Measurements from ENCODE around the gene VAV1.
A peak's percentile ranks its signal among the peaks of the same experiment; 100 is the strongest.
"Not testable (repeated sequence)": the region's sequence is repeated elsewhere in the genome, so short reads cannot be mapped to it uniquely, and the experiment has no call there.

VAV1 gene

DNA sequence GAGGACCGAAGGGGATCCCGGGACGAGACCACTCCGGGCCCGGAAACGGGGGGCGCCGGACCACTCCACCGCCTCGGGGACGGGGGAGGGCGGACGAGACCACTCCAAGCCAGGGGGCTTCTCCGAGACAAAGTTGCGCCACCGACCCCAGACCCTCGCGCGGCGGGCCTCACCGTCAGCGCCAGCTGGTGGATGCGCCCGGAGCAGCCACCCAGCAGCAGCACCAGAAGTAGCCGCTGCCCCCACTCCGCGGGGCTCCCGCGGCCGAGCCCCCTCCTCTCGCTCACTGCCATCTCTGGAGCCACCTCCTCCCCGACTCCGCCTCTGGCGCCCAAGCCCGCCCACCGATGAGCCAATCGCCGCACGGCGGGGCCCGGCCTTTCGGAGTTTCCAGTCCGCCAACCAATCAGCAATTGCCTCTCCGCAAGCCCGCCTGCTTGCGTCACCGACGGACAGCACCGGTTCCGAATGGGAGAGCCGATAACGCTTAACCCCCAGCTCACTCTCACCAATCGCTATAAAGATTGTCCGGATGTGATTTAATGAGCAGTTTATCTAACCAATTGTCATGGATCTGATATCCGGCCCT lies 35.1 kb upstream of the VAV1 start, which contains the start of gene GPR108:
Gene GPR108 (minus strand): TSS at position 297 of the 589 bp plus-strand sequence. CDS start 4 bp downstream, at position 293.
- peak; percentile 100 for DNase-seq

DNA sequence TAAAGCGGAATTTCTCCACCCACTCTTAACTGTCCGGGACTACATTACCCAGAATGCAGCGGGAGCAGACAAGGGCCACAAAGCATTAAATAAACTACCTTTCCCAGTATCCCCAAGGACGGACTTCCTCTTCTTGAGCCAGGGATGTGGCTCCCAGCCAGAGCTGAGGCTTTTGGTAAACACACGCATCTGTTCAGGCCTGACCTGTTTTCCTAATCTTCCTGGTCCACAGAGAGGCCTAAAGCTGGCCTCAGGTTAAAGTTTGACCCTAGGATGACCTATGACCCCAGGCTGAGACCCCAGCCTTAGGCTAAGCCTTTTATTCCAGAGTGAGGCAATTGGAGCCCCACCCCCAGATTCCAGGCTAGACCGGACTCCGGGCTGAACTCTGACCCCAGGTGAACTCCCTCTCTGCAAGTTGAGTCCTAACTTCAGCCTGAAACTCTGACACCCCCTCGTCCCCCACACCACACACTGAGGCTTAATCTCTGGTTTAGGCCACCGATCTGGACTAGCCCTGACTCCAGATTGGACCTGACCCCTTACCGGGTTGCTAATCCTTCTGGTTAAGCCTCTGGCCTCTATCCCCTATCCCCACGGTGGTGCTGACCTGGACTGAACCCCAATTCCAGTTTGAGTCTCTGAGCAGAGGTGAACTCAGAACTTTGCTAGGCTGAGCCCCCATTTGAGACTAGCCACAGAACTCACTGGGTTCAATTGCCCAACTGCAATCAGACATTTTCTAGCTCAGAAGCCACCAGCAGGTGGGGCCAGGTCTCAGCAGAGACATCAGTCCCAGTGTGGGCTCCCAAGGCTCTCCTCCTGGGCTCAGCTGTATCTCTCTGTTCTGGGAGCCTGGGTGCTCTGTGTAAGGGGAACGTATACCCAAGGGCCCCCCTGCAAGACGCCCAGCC lies 34.4 kb upstream of the VAV1 start:
- DNase-seq, result peak; percentile 85

DNA sequence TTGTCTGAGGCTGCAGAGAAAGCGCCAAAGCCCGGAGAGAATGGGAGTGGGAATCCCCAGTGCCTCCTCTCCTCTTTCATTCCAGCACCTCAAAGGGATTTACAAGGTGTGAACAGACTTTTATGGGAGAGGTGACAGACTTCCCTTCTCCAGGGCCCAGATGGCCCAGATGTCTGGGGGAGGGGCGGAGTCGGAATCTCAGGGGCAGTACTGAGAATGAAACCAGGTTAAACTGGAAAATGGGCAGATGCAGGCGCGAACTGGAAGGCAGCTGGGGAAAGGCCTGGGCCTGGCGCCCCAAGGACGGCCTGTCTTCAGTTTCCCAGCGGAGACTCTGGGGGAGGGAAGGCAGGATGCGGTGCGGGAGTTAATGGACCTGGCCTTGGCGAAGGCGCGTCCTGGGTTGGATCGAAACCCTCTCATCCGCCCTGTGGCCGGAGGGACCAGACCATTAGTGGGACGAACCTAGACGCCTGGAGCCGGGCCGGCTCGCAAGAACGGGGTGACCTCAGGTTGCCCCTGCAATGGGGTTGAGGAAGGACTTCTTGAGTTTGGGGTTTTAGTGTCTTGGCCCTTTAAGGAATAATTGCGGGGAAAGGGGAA lies 33.6 kb upstream of the VAV1 start:
- peak; percentile 30 for DNase-seq

DNA sequence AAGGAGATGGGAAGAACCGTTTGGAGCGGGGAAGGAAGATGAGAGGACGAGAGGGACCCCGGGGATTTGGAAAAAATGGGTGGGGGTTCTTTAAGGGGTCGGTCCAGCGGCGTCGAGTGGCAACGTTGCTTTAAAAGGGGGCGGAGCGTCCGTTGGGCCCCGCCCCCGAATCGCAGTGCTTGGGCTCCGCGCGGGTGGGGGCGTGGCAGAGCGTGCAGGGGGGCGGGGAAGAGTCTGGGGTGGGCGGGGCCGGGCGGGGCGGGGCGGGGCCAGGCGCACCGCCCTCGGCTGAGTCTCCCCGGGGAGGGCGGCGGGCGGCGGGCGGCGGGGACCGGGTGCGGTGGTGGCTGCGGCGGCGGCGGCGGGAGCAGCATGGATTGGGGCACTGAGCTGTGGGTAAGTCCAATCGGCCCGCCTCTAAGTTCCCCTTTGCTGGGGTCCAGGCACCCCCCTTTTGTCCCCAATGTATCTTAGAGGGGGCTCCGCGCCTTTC lies 33.1 kb upstream of the VAV1 start, which contains the start of gene TRIP10:
Gene TRIP10 (plus strand): TSS at position 291 of the 493 bp plus-strand sequence. CDS start 82 bp downstream, at position 373.
- peak; percentile 80 for DNase-seq

DNA sequence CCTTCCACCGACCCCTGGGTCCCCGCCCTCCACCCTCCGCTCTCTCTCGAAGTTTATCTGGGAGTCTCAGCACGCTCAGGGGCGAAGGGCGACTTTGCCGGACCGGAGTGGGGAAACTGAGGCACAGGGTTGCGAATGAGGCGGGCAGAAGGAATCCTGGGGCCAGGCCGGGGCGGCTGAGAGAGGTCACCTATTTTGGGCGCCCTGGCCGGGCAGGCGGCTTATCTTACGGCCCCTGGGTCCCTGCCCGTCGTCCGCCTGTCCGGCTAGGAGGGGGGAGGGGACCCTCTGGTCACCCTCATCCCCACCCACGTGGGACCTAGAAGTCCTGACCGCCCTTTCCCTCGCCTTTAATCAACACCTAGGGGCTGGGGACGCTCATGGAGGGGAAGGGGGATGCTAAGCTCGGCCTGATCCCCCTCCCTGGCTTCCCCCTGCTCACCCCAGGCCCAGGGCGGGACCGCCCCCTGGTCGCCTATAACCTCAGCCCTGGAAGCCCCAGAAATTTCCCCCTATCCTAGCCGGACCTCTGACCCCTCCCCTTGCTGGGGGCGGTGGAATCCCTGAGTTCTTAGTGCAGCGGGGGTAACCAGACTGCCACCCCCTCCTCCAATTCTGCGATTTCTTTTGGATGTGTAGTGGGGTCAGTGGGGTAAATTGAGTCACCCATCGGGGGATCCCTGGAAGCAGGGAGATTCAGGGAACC lies 32.5 kb upstream of the VAV1 start:
- peak; percentile 29 for DNase-seq

DNA sequence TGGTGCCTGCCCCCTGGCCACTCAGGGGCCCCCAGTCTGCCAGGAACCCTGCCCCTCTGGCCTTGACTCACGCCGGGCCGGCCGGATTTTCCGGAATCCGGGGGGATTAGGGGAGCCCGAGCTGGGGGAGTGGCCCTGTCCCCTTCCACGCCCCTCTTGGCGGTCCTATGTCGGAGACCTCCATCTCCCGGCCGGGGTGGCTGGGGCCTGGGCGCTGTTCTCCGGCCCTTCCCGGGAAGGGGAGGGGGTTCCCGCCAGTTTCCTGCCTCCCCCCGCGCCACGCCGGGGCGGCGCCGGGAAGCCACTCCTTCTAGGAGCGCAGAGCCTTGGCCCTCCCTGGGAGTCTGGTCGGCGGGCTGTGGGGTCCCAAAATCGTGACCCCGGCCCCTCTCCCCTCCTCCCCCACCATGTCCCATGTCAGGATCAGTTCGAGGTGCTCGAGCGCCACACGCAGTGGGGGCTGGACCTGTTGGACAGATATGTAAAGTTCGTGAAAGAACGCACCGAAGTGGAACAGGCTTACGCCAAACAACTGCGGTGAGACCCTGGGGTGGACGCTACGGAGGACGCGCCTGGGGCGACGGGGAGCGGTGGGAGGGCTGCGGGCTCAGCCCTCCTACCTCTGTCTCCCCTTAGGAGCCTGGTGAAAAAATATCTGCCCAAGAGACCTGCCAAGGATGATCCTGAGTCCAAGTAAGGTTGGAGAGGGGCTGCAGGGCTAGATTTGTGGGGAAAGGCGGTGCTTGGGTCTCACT lies 31.7 kb upstream of the VAV1 start:
- no peak for DNase-seq

DNA sequence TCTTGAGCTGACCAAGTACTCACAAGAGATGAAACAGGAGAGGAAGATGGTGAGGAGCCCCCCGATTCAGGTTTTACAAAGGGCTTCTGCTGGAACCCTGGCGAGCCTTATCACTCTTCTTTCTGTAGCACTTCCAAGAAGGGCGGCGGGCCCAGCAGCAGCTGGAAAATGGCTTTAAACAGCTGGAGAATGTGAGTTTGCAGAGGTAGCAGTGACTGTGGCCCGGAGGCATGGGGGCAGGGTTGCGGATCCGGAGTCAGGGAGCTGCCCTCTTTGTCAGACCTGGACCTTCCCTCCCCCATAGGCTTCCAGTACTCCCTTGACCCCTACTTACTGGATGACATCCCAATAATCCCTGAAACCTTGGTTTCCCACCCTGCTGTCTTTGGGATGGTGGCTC lies 29.4 kb upstream of the VAV1 start:
- DNase-seq, result no peak

DNA sequence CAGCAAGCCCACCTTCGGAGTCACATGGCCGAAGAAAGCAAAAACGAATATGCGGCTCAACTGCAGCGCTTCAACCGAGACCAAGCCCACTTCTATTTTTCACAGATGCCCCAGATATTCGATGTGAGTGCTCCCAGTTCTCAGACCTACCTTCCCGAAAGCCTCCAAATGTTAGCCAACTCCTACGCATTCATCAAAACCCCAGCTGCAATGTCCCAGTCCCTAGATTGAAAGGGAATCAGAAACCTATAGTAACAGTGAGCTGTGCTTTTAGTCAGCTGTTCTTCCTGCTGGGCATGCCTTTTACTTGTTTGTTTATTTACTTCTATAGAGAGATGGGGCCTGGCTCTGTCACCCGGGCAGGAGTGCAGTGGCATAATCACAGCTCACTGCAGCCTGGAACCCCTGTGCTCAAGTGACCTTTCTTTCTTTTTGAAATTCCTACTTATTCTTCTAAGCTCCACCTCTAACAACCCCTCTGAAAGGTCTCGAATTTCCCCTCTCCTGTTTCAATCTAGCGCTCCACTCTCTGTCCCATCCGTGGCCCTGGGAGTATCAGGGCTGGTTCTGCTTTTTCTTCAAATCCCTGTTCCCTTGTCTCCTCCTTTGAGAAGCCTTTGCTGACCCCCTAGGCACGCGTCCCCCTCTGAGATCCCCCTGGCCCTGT lies 28.7 kb upstream of the VAV1 start:
- no peak for DNase-seq

GRCh38 chr19:6744381-6745301 lies 27.9 kb upstream of the VAV1 start:
- no peak for DNase-seq

DNA sequence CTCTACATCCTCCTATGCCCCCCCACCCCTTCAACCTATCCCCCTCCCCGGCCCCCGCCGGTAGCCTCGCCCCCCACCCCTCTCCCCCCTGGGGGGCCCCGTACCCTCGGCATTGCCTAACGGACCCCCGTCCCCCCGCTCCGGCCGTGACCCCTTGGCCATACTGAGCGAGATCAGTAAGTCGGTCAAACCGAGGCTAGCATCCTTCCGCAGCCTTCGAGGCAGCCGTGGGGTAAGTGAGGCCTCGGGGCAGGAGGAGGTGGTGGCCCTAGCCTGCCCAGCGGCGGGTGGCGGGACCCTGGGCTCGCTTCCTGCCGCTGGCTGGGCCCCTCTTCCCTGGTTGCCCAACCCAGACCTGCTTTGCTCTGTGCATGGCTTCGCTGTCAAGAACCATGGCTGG lies 26.5 kb upstream of the VAV1 start:
- DNase-seq, result no peak

DNA sequence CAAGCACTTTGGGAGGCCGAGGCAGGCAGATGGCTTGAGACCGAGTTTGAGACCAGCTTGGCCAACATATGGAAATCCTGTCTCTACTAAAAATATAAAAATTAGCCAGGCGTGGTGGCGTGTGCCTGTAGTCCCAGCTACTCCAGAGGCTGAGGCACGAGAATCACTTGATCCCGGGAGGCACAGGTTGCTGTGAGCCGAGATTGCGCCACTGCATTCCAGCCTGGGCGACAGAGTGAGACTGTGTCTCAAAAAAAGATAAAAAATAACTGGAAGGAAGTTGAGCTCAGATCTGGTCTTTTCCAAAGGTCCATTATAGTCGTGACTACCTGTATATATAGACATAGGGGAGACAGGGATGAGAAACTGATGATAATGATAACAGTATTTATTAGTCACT lies 24.0 kb upstream of the VAV1 start:
- not testable (repeated sequence) for DNase-seq

GRCh38 chr19:6750062-6750461 lies 22.4 kb upstream of the VAV1 start:
- no peak for DNase-seq

GRCh38 chr19:6751189-6751588 lies 21.3 kb upstream of the VAV1 start:
- DNase-seq, result no peak

DNA sequence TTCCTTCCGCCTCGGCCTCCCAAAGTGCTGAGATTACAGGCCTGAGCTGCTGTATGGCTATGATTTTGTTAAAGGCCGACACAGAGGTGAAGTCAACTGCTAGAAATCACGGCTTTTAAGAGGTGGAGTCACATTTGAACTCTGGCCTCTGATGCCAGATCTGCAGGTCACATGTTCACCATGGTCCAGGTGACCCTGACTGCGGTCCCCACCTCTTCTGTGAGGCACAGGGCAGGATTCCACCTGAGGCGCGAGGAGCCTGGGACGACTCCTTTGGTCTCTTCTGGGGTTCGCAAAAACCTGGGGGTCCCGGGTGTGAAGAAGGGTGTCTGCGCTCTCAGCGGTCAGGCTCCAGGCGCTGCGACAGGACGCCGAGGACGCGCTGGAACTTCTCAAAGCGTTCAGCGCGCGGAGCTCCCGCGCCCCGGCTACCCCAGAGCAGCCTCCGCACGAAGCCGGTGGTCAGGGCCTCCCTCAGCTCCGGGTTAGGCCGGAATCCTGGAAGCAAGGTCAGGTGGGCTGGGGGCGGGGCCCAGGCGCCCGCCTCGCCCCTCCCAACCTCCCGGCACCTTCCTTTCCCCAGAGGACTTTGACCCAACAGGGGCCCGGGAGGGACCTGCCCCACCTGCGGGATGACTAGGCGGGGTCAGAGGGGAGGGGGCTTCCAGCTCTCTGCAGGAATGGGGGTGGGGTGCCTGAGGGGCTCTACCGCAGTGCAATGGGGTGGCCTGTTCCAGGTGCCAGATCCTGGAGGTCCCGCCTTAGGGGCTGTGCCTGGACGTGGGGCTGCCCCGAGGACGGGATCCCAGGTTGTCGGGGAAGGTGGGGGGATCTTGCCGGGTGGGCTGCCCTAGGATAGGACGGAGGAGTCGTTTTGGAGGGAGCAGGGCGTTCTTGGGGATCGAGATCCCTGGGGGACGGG lies 20.0 kb upstream of the VAV1 start:
- DNase-seq, result no peak

DNA sequence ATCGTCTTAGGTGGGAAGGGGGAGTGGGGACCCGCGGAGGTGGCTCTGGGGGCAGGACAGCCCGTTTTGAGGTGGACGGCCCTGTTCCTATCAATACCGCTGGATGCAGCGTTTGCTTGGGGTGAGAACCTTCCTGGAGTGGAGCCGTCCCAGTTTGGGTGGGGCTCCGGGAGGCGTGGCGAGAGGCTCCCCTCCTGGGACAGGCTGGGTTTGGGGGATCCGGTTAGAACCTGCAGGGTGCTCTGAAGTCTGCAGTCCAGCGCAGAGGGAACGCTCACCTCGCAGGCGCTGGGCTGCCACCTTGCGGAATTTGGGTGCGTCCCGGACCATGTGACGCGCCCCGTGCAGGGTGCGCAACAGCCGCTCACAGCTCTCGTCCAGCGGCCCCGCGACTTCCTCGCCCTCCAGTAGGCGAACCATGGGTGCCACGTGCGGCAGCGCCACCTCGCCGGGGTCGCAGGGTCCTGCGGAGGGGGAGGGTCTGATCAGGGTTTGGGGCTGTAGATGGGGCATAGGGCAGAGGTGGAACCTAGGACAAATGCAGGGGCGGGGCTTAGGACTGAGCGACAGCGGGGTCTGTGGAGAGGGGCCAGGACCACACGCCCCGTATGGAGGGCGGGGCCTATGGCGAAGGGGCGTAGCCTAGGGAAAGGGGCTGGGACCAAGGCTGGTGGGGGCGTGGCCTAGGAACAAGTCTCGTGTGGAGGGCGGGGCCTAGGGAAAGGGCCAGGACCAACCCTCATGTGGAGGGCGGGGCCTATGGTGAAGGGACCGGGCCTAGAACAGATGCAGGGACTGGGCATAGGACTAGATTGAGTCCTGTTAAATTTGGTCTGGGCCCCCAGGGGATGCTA lies 19.1 kb upstream of the VAV1 start:
- peak; percentile 91 for DNase-seq

DNA sequence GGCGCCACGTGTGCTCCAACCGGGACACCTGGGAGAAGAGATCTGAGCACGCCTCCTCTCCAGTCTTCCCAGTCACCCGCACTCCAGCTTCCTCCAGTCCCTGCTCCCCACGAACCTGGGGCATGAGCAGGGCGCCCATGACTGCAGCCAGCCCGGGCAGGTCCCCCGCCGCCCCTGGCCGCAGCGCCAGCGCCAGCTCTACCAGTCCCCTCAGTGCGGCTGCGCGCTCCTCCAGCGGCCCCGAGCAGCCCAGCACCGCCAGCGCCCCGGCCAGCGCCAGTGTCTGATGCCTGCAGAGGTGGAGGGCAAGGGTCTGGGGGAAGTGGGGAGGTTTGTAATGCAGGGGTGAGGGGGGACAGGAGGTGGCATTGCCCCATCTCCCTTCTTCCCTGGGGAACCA lies 18.4 kb upstream of the VAV1 start:
- no peak for DNase-seq

DNA sequence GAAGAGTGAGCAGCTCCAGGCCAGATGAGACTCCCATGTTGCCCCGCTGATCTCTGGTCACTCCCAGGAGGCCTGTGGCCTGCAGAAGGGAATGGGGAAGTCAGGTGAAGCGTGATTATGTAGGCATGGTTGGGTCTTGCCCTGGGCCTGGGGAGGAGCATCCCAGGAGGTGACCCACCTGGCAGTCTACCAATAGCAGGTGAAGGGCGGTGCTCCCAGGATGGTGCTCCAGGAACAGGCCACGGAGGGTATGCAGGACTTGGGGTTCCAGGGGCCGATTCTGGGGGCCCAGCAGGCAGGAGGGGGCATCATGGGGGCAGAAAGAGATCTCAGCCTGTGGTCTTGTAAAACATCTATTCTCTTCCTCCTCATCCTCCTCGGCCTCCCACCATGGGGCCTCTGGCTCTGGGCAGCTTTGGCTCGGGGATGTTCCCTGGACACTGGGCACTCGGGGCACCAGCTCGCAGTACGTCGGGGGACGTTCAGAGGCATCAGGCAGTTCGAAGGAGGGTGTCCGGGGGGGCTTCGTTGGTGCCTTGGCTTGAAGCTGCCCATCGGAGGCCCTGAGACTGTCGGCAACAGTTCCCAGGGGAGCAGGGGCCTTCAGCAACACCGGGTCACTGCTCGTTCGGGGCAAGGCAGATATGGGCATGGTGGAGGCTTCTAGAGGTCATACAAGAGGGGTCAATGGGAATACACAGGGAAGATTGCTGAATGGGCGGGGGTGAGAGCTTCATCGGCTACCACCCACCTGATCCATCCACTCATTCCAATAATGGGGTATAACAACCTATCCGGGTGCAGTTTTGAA lies 17.6 kb upstream of the VAV1 start:
- DNase-seq, result no peak

Measured in stimulated activated CD4-positive, alpha-beta T cell treated with anti-CD3 and anti-CD28 coated beads, Interleukin-1b, Interleukin-23, amount 100 ng/mL, for 48 hours (primary cell).